ENCODE measurements around the gene FKRP. TPM values are rescaled to one million over a fixed set of nuclear protein-coding genes. Genes with fewer than 3 reads are reported as not detected.

The FKRP gene
- total RNA-seq, 2 experiments from 2014 or later: 15.5 to 18.9 TPM

GRCh38 chr19:46698395-46699321 is 47.2 kb upstream of the FKRP start:
- H3K4me3 ChIP-seq (ENCODE audit: low read depth, low read length, poor library complexity, severe bottlenecking): no peak overlapping the region
- intact Hi-C loops (cut with micrococcal nuclease; ENCODE audit: unreplicated experiment): no loop called here
- ChIA-PET POLR2A (no interaction called here), CTCF (ENCODE audit: unreplicated experiment) (no interaction called here)
- H3K4me1 ChIP-seq (ENCODE audit: insufficient read depth, low read length, poor library complexity, severe bottlenecking): no peaks in the 10 kb centered on the region
- no peaks in the 10 kb centered on the region for H4K20me1 ChIP-seq (ENCODE audit: insufficient read depth, low read length)
- no peak overlapping the region for H2AFZ ChIP-seq (ENCODE audit: low read length)
- TF ChIP-seq CTCF (conservative IDR thresholded peaks at IDR 0.05; ENCODE audit: low read length) (no peak), EZH2phosphoT487 (IDR thresholded peaks at IDR 0.05; ENCODE audit: borderline replicate concordance, low read depth, low read length) (no peak)
- H3K36me3 ChIP-seq (ENCODE audit: insufficient read depth, low read length): peaks cover 99% of the 10 kb centered on the region
- no peaks in the 10 kb centered on the region for H3K9me3 ChIP-seq (ENCODE audit: low read length)
- no peaks in the 10 kb centered on the region for H3K79me2 ChIP-seq (ENCODE audit: insufficient read depth, low read depth, low read length)
- H3K4me2 ChIP-seq (ENCODE audit: low read length): no peak overlapping the region
- no TSS peak for BruUV-seq (replicated peaks)
- H3K27ac ChIP-seq (ENCODE audit: low read depth, low read length, poor library complexity, severe bottlenecking): no peak overlapping the region
- H3K9me2 ChIP-seq (ENCODE audit: insufficient read depth, low read length): no peaks in the 10 kb centered on the region
- DNase-seq (ENCODE audit: low spot score): no peak

DNA sequence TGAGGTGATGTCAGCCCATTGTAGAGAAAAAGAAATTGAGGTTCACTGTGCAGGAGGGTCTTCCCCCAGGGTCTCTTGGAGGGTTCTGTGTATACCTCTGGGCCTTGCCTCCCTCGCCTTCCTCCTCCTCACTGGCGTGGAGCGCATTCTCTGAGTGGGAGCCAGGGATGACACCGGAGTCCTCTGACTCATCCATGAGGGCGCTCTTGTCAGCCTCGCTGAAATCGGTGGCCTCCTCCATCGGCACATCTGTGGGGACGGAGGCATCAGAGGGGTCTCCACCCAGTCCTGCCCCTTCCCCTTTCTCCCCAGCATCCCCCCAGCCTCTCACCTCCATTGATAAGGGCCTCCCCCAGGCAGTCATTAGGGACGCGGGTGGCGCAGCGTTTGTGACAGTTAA is 45.2 kb upstream of the FKRP start:
- no peak overlapping the region for H3K4me3 ChIP-seq (ENCODE audit: low read depth, low read length, poor library complexity, severe bottlenecking)
- no peak for TF ChIP-seq EZH2phosphoT487 (IDR thresholded peaks at IDR 0.05; ENCODE audit: borderline replicate concordance, low read depth, low read length)
- no peak for TF ChIP-seq CTCF (conservative IDR thresholded peaks at IDR 0.05; ENCODE audit: low read length)
- ChIA-PET POLR2A (no interaction called here), CTCF (ENCODE audit: unreplicated experiment) (no interaction called here)
- BruUV-seq (replicated peaks): no TSS peak
- no peaks in the 10 kb centered on the region for H3K9me2 ChIP-seq (ENCODE audit: insufficient read depth, low read length)
- H3K27ac ChIP-seq (ENCODE audit: low read depth, low read length, poor library complexity, severe bottlenecking): no peak overlapping the region
- H3K4me1 ChIP-seq (ENCODE audit: insufficient read depth, low read length, poor library complexity, severe bottlenecking): no peaks in the 10 kb centered on the region
- H3K9me3 ChIP-seq (ENCODE audit: low read length): no peaks in the 10 kb centered on the region
- no peaks in the 10 kb centered on the region for H4K20me1 ChIP-seq (ENCODE audit: insufficient read depth, low read length)
- no peaks in the 10 kb centered on the region for H3K79me2 ChIP-seq (ENCODE audit: insufficient read depth, low read depth, low read length)
- H2AFZ ChIP-seq (ENCODE audit: low read length): no peak overlapping the region
- intact Hi-C loops (cut with micrococcal nuclease; ENCODE audit: unreplicated experiment): no loop called here
- DNase-seq (ENCODE audit: low spot score): no peak
- peaks cover 97% of the 10 kb centered on the region for H3K36me3 ChIP-seq (ENCODE audit: insufficient read depth, low read length)
- no peak overlapping the region for H3K4me2 ChIP-seq (ENCODE audit: low read length)
